SK-N-SH (cell line): ENCODE data around the gene SPIRE2. TPM values are rescaled to one million over a fixed set of nuclear protein-coding genes. Genes with fewer than 3 reads are reported as not detected.

Source experiments
- CTCF ChIA-PET: fragments of 300-600, 350-600 bp; formaldehyde crosslinking; extraction: SDS; loops from one replicate; lab custom pipeline; 2021; lab: Yijun Ruan, JAX
- POLR2A ChIA-PET: fragments of 350-600 bp; sonication (Branson Sonifier 250); formaldehyde crosslinking; extraction: SDS; loops from one replicate; lab custom pipeline; 2020; ENCODE audit warnings: antibody characterized with exemption, inconsistent platforms; lab: Yijun Ruan, JAX
- DNase-seq: peaks from one replicate; pipeline ENCODE4 v3.0.0; 2012
- H2AFZ ChIP-seq: fragments of 200-600 bp; sonication (generic); 2 replicates; pipeline ENCODE4 v1.8.1; 2016; ENCODE audit warnings: antibody characterized with exemption, mild to moderate bottlenecking, low read depth
- H3F3A ChIP-seq: fragments of 200-600 bp; sonication (generic); replicated peaks from 2 replicates; pipeline ENCODE3; 2016; ENCODE audit warnings: antibody characterized with exemption, mild to moderate bottlenecking; ENCODE audit not compliant: insufficient read depth
- H3K27ac ChIP-seq, 2 experiments: fragments of 200-500 bp in 1 of 2; fragments of 200-600 bp in 1 of 2; sonication (Bioruptor generic) in 1 of 2; sonication (generic), shearing (Covaris generic) in 1 of 2; 2 replicates each; pipeline versions ENCODE4 v1.5.1 to v1.6.1; 2014 to 2016; ENCODE audit warnings: low read depth in 2 of 2, inconsistent platforms in 1 of 2, low read length in 1 of 2, mild to moderate bottlenecking in 1 of 2, mixed read lengths in 1 of 2
- H3K27me3 ChIP-seq: fragments of 200-600 bp; sonication (generic), shearing (Covaris generic); 2 replicates; pipeline ENCODE4 v1.6.1; 2016; ENCODE audit warnings: mixed run types; ENCODE audit not compliant: insufficient read depth
- H3K36me3 ChIP-seq, 2 experiments: fragments of 200-500 bp in 1 of 2; fragments of 200-600 bp in 1 of 2; sonication (Bioruptor generic) in 1 of 2; sonication (generic) in 1 of 2; replicated peaks in 1 of 2; 2 replicates each; pipeline versions ENCODE3 to v1.5.1; 2014 to 2016; ENCODE audit warnings: low read length in 1 of 2, mild to moderate bottlenecking in 1 of 2; ENCODE audit not compliant: insufficient read depth in 2 of 2, control insufficient read depth in 1 of 2
- H3K4me1 ChIP-seq, 2 experiments: fragments of 200-500 bp in 1 of 2; fragments of 200-600 bp in 1 of 2; sonication (Bioruptor generic) in 1 of 2; sonication (generic), shearing (Covaris generic) in 1 of 2; 2 replicates each; pipeline versions ENCODE4 v1.5.1 to v1.6.1; 2014 to 2016; ENCODE audit warnings: low read depth in 1 of 2, low read length in 1 of 2, mixed run types in 1 of 2; ENCODE audit not compliant: insufficient read depth in 2 of 2, control insufficient read depth in 1 of 2
- H3K4me2 ChIP-seq: fragments of 200-600 bp; sonication (generic), shearing (Covaris generic); 2 replicates; pipeline ENCODE4 v1.6.1; 2017; ENCODE audit warnings: mixed run types
- H3K4me3 ChIP-seq, 2 experiments: fragments of 200-500 bp in 1 of 2; fragments of 200-600 bp in 1 of 2; sonication (Bioruptor generic) in 1 of 2; sonication (generic), shearing (Covaris generic) in 1 of 2; 2 replicates each; pipeline versions ENCODE4 v1.5.1 to v1.8.1; 2014 to 2016; ENCODE audit warnings: low read depth in 2 of 2, inconsistent platforms in 1 of 2, low read length in 1 of 2, mild to moderate bottlenecking in 1 of 2, mixed read lengths in 1 of 2, moderate library complexity in 1 of 2
- H3K79me2 ChIP-seq: fragments of 200-600 bp; sonication (generic); 2 replicates; pipeline ENCODE4 v1.8.1; 2017; ENCODE audit warnings: mild to moderate bottlenecking; ENCODE audit not compliant: insufficient read depth
- H3K9ac ChIP-seq: fragments of 200-600 bp; sonication (generic); 2 replicates; pipeline ENCODE4 v1.6.1; 2017; ENCODE audit warnings: mixed run types
- H3K9me2 ChIP-seq: fragments of 200-600 bp; sonication (generic); 2 replicates; pipeline ENCODE4 v1.6.1; 2017; ENCODE audit warnings: mixed run types
- H3K9me3 ChIP-seq: fragments of 200-600 bp; sonication (generic); 2 replicates; pipeline ENCODE4 v1.6.1; 2017; ENCODE audit warnings: mixed run types, mild to moderate bottlenecking, moderate library complexity
- H4K20me1 ChIP-seq: fragments of 200-600 bp; sonication (generic); 2 replicates; pipeline ENCODE4 v1.6.1; 2017; ENCODE audit warnings: mild to moderate bottlenecking, mixed run types; ENCODE audit not compliant: insufficient read depth
- CTCF ChIP-seq: fragments of 200-600 bp; sonication (generic); IDR thresholded peaks from 2 replicates; pipeline ENCODE4 v1.6.1; 2017; ENCODE audit warnings: antibody characterized with exemption, mild to moderate bottlenecking, moderate library complexity
- ELF1 ChIP-seq: IDR thresholded peaks from 2 replicates; pipeline ENCODE4 v1.4.0; 2012
- GATA2 ChIP-seq: sonication (generic); formaldehyde crosslinking; IDR thresholded peaks from 2 replicates; pipeline ENCODE4 v1.5.0; 2020; ENCODE audit warnings: mild to moderate bottlenecking, missing genetic modification reagents
- IRF3 ChIP-seq: fragments of 150-350 bp; IDR thresholded peaks from 2 replicates; pipeline ENCODE4 v1.6.1; 2016; ENCODE audit warnings: mild to moderate bottlenecking, low read depth, low read length
- MEF2A ChIP-seq: IDR thresholded peaks from 2 replicates; pipeline ENCODE4 v1.4.0; 2012; ENCODE audit warnings: low read depth, borderline replicate concordance
- MXI1 ChIP-seq: IDR thresholded peaks from 2 replicates; pipeline ENCODE4 v1.6.1; 2012; ENCODE audit warnings: mild to moderate bottlenecking, low read depth, low read length, improper control_type of control experiment
- NRF1 ChIP-seq: IDR thresholded peaks from 2 replicates; pipeline ENCODE4 v1.6.1; 2012; ENCODE audit warnings: low read depth, mild to moderate bottlenecking, low read length
- PBX3 ChIP-seq: IDR thresholded peaks from 2 replicates; pipeline ENCODE4; 2012
- REST ChIP-seq: IDR thresholded peaks from 2 replicates; pipeline ENCODE4 v1.6.1; 2012; ENCODE audit warnings: mild to moderate bottlenecking, low read depth, low read length, moderate library complexity
- RFX5 ChIP-seq: IDR thresholded peaks from 2 replicates; pipeline ENCODE4 v1.6.1; 2012; ENCODE audit warnings: mild to moderate bottlenecking, improper control_type of control experiment, low read length
- RXRA ChIP-seq: IDR thresholded peaks from 2 replicates; pipeline ENCODE4 v1.4.0; 2012; ENCODE audit warnings: low read depth, mild to moderate bottlenecking, borderline replicate concordance
- ZBTB33 ChIP-seq: IDR thresholded peaks from 2 replicates; pipeline ENCODE4 v1.4.0; 2012; ENCODE audit warnings: low read depth, borderline replicate concordance
- WGBS: methylation state at CpG from one replicate; pipeline ENCODE4 v1.1.6; 2017; ENCODE audit warnings: low lambda C conversion rate; 5-methylcytosine and 5-hydroxymethylcytosine counted together
- polyA plus RNA-seq, 3 experiments: library from polyadenylated mRNA; depleted of rRNA; stranded (reverse); fragments of >200 nt; gene quantifications; 2 replicates each; pipeline ENCODE4 v1.2.3, GENCODE V29; 2012

Gene SPIRE2
- polyA plus RNA-seq, 1 of the 3 experiments (the other 2 are of a cell fraction), result 15.3 TPM

- TF ChIP-seq REST, result no peak
- no peak for TF ChIP-seq ELF1
- TF ChIP-seq MXI1, result no peak
- no peak for TF ChIP-seq CTCF
- no peak for TF ChIP-seq GATA2 (CRISPR knock-in tag)
- TF ChIP-seq PBX3, result no peak
- TF ChIP-seq MEF2A, result no peak
- no peak for TF ChIP-seq RXRA
- TF ChIP-seq RFX5, result no peak
- TF ChIP-seq NRF1, result no peak
- TF ChIP-seq ZBTB33, result no peak
- no peak for TF ChIP-seq IRF3
- TF ChIP-seq, all 33 proteins: peak for 0
- WGBS, result 96% methylated on average over 22 of the region's 23 CpGs
- Histone ChIP-seq H3K4me1 (peaks cover 0 to 4% of the 10 kb centered on the region in 2 experiments; a peak in 1 of 4 replicates), H3K9me3 (no peaks in the 10 kb centered on the region), H3K9me2 (no peaks in the 10 kb centered on the region), H3K27ac (no peak overlapping the region), H3K36me3 (no peaks in the 10 kb centered on the region), H3K4me2 (no peak overlapping the region), H3K27me3 (no peaks in the 10 kb centered on the region), H3F3A (peaks cover 11% of the 10 kb centered on the region), H3K4me3 (no peak overlapping the region), H3K79me2 (peaks cover 16% of the 10 kb centered on the region; the same call in 1 of the 2 replicates), H3K9ac (no peak overlapping the region), H4K20me1 (no peaks in the 10 kb centered on the region), H2AFZ (no peak overlapping the region)
- ChIA-PET POLR2A (no interaction called here), CTCF (interaction anchor here (0.7 to 1.0 kb wide), 2 partner anchors 13 to 39 kb away, joined by 3 to 4 read pairs; no protein-coding TSS in a partner anchor)
- DNase-seq, result no peak
Measured at GRCh38 chr16:89821438-89822187, 6.7 kb upstream of the SPIRE2 start.
